ENCODE results near the gene DDX60. TPM values are rescaled to one million over a fixed set of nuclear protein-coding genes. Genes with fewer than 3 reads are reported as not detected.

The DDX60 gene
- total RNA-seq: 10 to 100 TPM in 1 of 2 donors, 1 to 10 TPM in 1; 9.2 to 10.7 TPM

GRCh38 chr4:168318266-168318895 lies at the start of gene DDX60:
Gene DDX60 (minus strand): TSS chr4:168318752. CDS start chr4:168311259, 7,493 bp downstream.
- Histone ChIP-seq H3K27ac (peak within 1 kb of the TSS; percentile 95 to 98), H3K27me3 (no peaks in the 10 kb centered on the region), H3K36me3 (no peaks in the 10 kb centered on the region), H3K4me1 (peaks cover 0 to 17% of the 10 kb centered on the region in 2 donors), H3K4me3 (peak within 1 kb of the TSS; percentile 86 to 88), H3K9me3 (no peaks in the 10 kb centered on the region)
- peak; percentile 37 to 65 for TF ChIP-seq CTCF (IDR thresholded peaks at IDR 0.05)
- DNase-seq (ENCODE audit: low spot score): peak; percentile 73

GRCh38 chr4:168367065-168367464 lies 48.5 kb upstream of the DDX60 start:
- Histone ChIP-seq H3K9me3 (peaks cover 0 to 6% of the 10 kb centered on the region in 2 donors), H3K27me3 (no peaks in the 10 kb centered on the region), H3K4me1 (no peaks in the 10 kb centered on the region), H3K36me3 (no peaks in the 10 kb centered on the region), H3K4me3 (no peak overlapping the region), H3K27ac (no peak overlapping the region)
- no peak for DNase-seq (ENCODE audit: low spot score)
- TF ChIP-seq CTCF (IDR thresholded peaks at IDR 0.05): no peak

- Histone ChIP-seq H3K27ac (no peak overlapping the region), H3K4me3 (no peak overlapping the region), H3K36me3 (no peaks in the 10 kb centered on the region), H3K4me1 (no peaks in the 10 kb centered on the region), H3K9me3 (peaks cover 0 to 6% of the 10 kb centered on the region in 2 donors), H3K27me3 (no peaks in the 10 kb centered on the region)
- TF ChIP-seq CTCF (IDR thresholded peaks at IDR 0.05): no peak
- DNase-seq (ENCODE audit: low spot score): no peak
Observed at GRCh38 chr4:168362025-168362401, 43.5 kb upstream of the DDX60 start.

- no peaks in the 10 kb centered on the region for H3K27me3 ChIP-seq
- H3K36me3 ChIP-seq: no peaks in the 10 kb centered on the region
- TF ChIP-seq CTCF (IDR thresholded peaks at IDR 0.05): no peak
- H3K4me3 ChIP-seq: no peak overlapping the region
- H3K9me3 ChIP-seq: peaks cover 0 to 6% of the 10 kb centered on the region in 2 donors
- no peak overlapping the region for H3K27ac ChIP-seq
- no peak for DNase-seq (ENCODE audit: low spot score)
- no peaks in the 10 kb centered on the region for H3K4me1 ChIP-seq
Observed at GRCh38 chr4:168361365-168362024, 42.9 kb upstream of the DDX60 start.

- Histone ChIP-seq H3K27ac (no peak overlapping the region), H3K9me3 (no peaks in the 10 kb centered on the region), H3K4me1 (no peaks in the 10 kb centered on the region), H3K27me3 (no peaks in the 10 kb centered on the region), H3K36me3 (no peaks in the 10 kb centered on the region), H3K4me3 (no peak overlapping the region)
- no peak for TF ChIP-seq CTCF (IDR thresholded peaks at IDR 0.05)
- no peak for DNase-seq (ENCODE audit: low spot score)
Observed at GRCh38 chr4:168360271-168360670, 41.7 kb upstream of the DDX60 start.

Data from right atrium auricular region (tissue), 2 donors.